Activated CD4-positive, alpha-beta T cell treated with anti-CD3 and anti-CD28 coated beads for 36 hours (primary cell): ENCODE results near the gene RBM45. TPM values are rescaled to one million over a fixed set of nuclear protein-coding genes. Genes with fewer than 3 reads are reported as not detected.
"Not testable (repeated sequence)": the region's sequence is repeated elsewhere in the genome, so short reads cannot be mapped to it uniquely, and the experiment has no call there.

Source experiments
- ATAC-seq: fragments of 200-7000 bp; cut with Tn5 transposase; one replicate; pipeline ENCODE4 v1.10.0; 2021; ENCODE audit warnings: mild to moderate bottlenecking, moderate library complexity
- CTCF ChIA-PET: fragments of 350-600 bp; sonication (Branson Sonifier 250); formaldehyde crosslinking; loops from one replicate; lab custom pipeline; 2021; ENCODE audit warnings: antibody characterized with exemption; lab: Charles Lee
- POLR2A ChIA-PET: fragments of 350-600 bp; sonication (Branson Sonifier 250); formaldehyde crosslinking; loops from one replicate; lab custom pipeline; 2021; ENCODE audit warnings: antibody characterized with exemption, inconsistent platforms; lab: Charles Lee
- DNase-seq: peaks from one replicate; pipeline ENCODE4 v3.0.0-alpha.2; 2020
- H3K27ac Mint-ChIP-seq: one replicate; pipeline ENCODE4 v1.8.0; 2021; ENCODE audit warnings: mixed read lengths
- H3K27me3 Mint-ChIP-seq: one replicate; pipeline ENCODE4 v1.8.0; 2021; ENCODE audit warnings: mixed read lengths
- H3K36me3 Mint-ChIP-seq: one replicate; pipeline ENCODE4 v1.8.0; 2021; ENCODE audit warnings: low read depth, mixed read lengths
- H3K4me1 Mint-ChIP-seq: one replicate; pipeline ENCODE4 v1.8.0; 2021; ENCODE audit warnings: mixed read lengths
- H3K4me3 Mint-ChIP-seq: one replicate; pipeline ENCODE4 v1.8.0; 2021; ENCODE audit warnings: mild to moderate bottlenecking, moderate library complexity, mixed read lengths
- H3K9me3 Mint-ChIP-seq: one replicate; pipeline ENCODE4 v1.8.0; 2021; ENCODE audit warnings: low read depth, mixed read lengths
- intact Hi-C, 2 experiments: fragments of 100-400 bp; cut with DNase I in 1 of 2; cut with micrococcal nuclease in 1 of 2; formaldehyde crosslinking; loops; one replicate each; pipeline versions ENCODE4 v1.14.2 to v1.15.1; 2022 to 2024; cut with DNase I, micrococcal nuclease
- total RNA-seq, 2 experiments: library from RNA; stranded (reverse); gene quantifications; one replicate each; pipeline ENCODE4 v1.2.3, GENCODE V29; 2021

The RBM45 gene
- total RNA-seq, 2 experiments from 2014 or later: 10.0 to 12.9 TPM

- peaks cover 7% of the 10 kb centered on the region for H3K4me1 Mint-ChIP-seq
- ChIA-PET CTCF (no interaction called here), POLR2A (no interaction called here)
- H3K9me3 Mint-ChIP-seq: no peaks in the 10 kb centered on the region
- intact Hi-C loops: no loop called here
- H3K27ac Mint-ChIP-seq: no peak overlapping the region
- H3K4me3 Mint-ChIP-seq: no peak overlapping the region
- peaks cover 50% of the 10 kb centered on the region for H3K27me3 Mint-ChIP-seq
- ATAC-seq: no peak
- no peaks in the 10 kb centered on the region for H3K36me3 Mint-ChIP-seq
- DNase-seq: no peak
Measured at GRCh38 chr2:178076130-178076529, 36.1 kb upstream of the RBM45 start.

- H3K27ac Mint-ChIP-seq, H3K4me1 Mint-ChIP-seq, H3K9me3 Mint-ChIP-seq, DNase-seq, ATAC-seq, intact Hi-C loops, H3K4me3 Mint-ChIP-seq, H3K36me3 Mint-ChIP-seq: not testable (repeated sequence)
- ChIA-PET POLR2A (interaction anchor here (0.6 kb wide), 1 partner anchor 262 kb away, joined by 4 read pairs; no protein-coding TSS in a partner anchor), CTCF (interaction anchor here (1.2 kb wide), 1 partner anchor 10 kb away, joined by 3 read pairs; no protein-coding TSS in a partner anchor)
- peaks cover 24% of the 10 kb centered on the region for H3K27me3 Mint-ChIP-seq
Measured at GRCh38 chr2:178079279-178079678, 33.0 kb upstream of the RBM45 start.

DNA sequence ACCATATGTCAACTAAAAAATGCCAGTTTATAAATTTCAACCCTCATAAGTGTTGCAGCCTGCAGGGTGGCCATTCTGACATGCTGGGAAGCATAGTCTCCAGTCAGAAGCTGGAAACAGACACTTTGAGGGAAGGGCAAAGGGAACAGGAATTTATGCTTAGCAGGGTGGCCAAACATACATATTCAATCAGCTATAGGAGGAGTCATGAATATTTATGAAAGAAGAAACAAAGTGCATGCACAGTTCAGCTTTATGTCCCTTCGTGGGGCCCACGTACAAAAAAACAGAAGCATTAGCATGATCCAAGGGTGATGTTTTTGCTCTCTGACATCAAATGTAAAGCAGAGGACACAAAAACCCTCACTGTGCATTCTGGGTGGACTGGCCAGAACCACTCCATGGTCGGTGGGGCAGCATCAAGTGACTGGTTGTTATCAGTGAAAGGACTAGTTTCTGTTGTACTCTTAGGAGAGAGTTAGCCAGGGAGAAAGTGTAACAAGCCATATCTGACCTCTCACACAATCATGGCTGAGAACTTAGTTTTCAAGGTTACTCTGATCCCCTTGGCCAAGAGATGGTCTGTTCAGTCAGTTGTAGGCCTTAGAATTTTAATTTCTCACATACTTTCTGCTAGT, 29.7 kb upstream of the RBM45 start:
- no peak for DNase-seq
- no peak for ATAC-seq
- no peaks in the 10 kb centered on the region for H3K4me1 Mint-ChIP-seq
- peaks cover 10% of the 10 kb centered on the region for H3K27me3 Mint-ChIP-seq
- intact Hi-C loops: no loop called here
- H3K4me3 Mint-ChIP-seq: no peak overlapping the region
- H3K36me3 Mint-ChIP-seq: no peaks in the 10 kb centered on the region
- ChIA-PET CTCF (no interaction called here), POLR2A (no interaction called here)
- no peak overlapping the region for H3K27ac Mint-ChIP-seq
- H3K9me3 Mint-ChIP-seq: no peaks in the 10 kb centered on the region

DNA sequence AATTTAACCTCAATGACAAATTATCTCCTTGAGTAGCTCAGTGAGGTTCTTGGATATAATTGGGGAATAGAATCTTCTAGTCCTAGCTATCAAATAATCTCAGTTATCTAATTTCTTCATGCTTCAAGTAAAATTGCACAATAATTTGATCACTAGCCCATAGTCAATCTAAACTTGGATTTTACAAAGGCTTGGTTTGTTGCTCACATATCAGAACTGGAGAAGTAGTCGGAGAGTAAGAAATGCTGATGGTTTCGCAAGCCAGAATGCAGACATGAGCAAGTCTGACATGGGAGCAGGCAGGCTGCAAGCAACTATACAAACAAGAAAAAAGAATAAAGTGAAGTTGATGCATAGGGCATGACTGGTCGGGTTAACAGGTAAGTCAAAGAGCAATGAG, 28.0 kb upstream of the RBM45 start:
- H3K9me3 Mint-ChIP-seq: no peaks in the 10 kb centered on the region
- ChIA-PET CTCF (interaction anchor here (0.6 to 1.0 kb wide), 2 partner anchors 28 to 57 kb away, joined by 3 to 4 read pairs; partner anchors contain the start of gene RBM45), POLR2A (no interaction called here)
- no peak for DNase-seq
- H3K36me3 Mint-ChIP-seq: no peaks in the 10 kb centered on the region
- no peak for ATAC-seq
- intact Hi-C loops: no loop called here
- peaks cover 6% of the 10 kb centered on the region for H3K27me3 Mint-ChIP-seq
- no peak overlapping the region for H3K27ac Mint-ChIP-seq
- no peaks in the 10 kb centered on the region for H3K4me1 Mint-ChIP-seq
- no peak overlapping the region for H3K4me3 Mint-ChIP-seq

- ATAC-seq: no peak
- Mint-ChIP-seq H3K27ac (no peak overlapping the region), H3K4me1 (no peaks in the 10 kb centered on the region)
Measured at GRCh38 chr2:178088774-178089270, 23.4 kb upstream of the RBM45 start.

DNA sequence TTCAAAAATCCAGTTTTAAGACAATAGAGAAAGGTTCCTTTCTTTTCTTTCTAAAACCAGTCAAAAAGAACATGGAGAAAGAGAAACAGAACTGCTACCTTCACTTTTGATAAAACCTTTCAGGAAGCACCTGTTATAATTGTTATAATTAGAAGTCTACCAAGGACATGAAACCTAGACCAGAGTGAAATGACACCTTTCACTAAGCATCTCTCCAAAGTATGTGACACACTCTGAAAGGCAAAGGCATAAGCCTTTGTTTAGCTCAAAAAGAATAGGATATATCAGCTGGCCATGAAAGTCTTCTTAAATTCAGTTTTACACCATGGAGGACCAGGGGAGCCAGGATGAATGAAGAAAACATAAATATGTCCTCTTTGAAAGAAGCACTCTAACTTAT, 18.8 kb upstream of the RBM45 start:
- ATAC-seq: no peak
- no peaks in the 10 kb centered on the region for H3K36me3 Mint-ChIP-seq
- no peak overlapping the region for H3K4me3 Mint-ChIP-seq
- H3K9me3 Mint-ChIP-seq: no peaks in the 10 kb centered on the region
- CTCF ChIA-PET: interaction anchor here (2.0 kb wide), 1 partner anchor 19 kb away, joined by 7 read pairs; the partner anchor contains the start of gene RBM45
- DNase-seq: no peak
- peaks cover 4% of the 10 kb centered on the region for H3K27me3 Mint-ChIP-seq
- POLR2A ChIA-PET: no interaction called here
- H3K27ac Mint-ChIP-seq: no peak overlapping the region
- H3K4me1 Mint-ChIP-seq: no peaks in the 10 kb centered on the region
- intact Hi-C loops: no loop called here

More at GRCh38 chr2:178088774-178089270, 23.4 kb upstream of the RBM45 start:
- H3K36me3 Mint-ChIP-seq: no peaks in the 10 kb centered on the region
- CTCF ChIA-PET: interaction anchor here (1.4 kb wide), 1 partner anchor 10 kb away, joined by 3 read pairs; no protein-coding TSS in a partner anchor
- peaks cover 8% of the 10 kb centered on the region for H3K27me3 Mint-ChIP-seq
- no peak overlapping the region for H3K4me3 Mint-ChIP-seq
- H3K9me3 Mint-ChIP-seq: no peaks in the 10 kb centered on the region
- DNase-seq: no peak
- intact Hi-C loops: no loop called here
- POLR2A ChIA-PET: no interaction called here

- intact Hi-C loops: no loop called here
- POLR2A ChIA-PET: no interaction called here
- ATAC-seq: no peak
- H3K4me3 Mint-ChIP-seq: no peak overlapping the region
- H3K36me3 Mint-ChIP-seq: no peaks in the 10 kb centered on the region
- no peaks in the 10 kb centered on the region for H3K4me1 Mint-ChIP-seq
- CTCF ChIA-PET: interaction anchor here (0.6 to 1.6 kb wide), 4 partner anchors 9 to 74 kb away, joined by 4 to 6 read pairs (median 4); partner anchors contain the start of gene RBM45
- no peaks in the 10 kb centered on the region for H3K27me3 Mint-ChIP-seq
- H3K9me3 Mint-ChIP-seq: no peaks in the 10 kb centered on the region
- H3K27ac Mint-ChIP-seq: no peak overlapping the region
- DNase-seq: no peak
Measured at GRCh38 chr2:178101321-178102079, 10.7 kb upstream of the RBM45 start.

DNA sequence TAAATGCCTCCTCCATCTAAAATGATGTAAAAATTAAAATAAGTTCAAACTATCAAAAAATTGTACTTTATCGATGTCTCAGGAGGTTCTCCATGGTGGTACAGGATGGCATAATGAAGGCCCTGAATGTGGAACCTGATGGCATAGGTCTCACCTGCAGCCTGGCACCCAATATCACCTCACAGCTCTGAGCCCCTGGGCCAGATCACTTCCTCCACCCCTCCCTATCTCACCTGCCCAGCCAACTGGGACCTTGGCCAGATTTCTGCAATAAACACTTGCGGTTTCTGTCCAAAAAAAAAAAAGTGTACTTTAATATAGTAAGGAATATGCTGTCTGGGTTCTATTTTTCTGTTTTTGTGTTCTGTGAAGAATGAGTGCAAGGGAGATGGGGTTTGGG, 6.7 kb upstream of the RBM45 start:
- Mint-ChIP-seq H3K36me3 (no peaks in the 10 kb centered on the region), H3K4me3 (no peak overlapping the region), H3K27me3 (no peaks in the 10 kb centered on the region), H3K9me3 (no peaks in the 10 kb centered on the region), H3K4me1 (no peaks in the 10 kb centered on the region), H3K27ac (no peak overlapping the region)
- intact Hi-C loops: no loop called here
- POLR2A ChIA-PET: no interaction called here
- DNase-seq (no peak), ATAC-seq (no peak)
- CTCF ChIA-PET: interaction anchor here (0.9 kb wide), 1 partner anchor 181 kb away, joined by 3 read pairs; no protein-coding TSS in a partner anchor

- H3K27ac Mint-ChIP-seq: no peak overlapping the region
- ChIA-PET CTCF (interaction anchor here (0.7 to 0.9 kb wide), 2 partner anchors 181 to 291 kb away, joined by 3 read pairs; no protein-coding TSS in a partner anchor), POLR2A (no interaction called here)
- H3K36me3 Mint-ChIP-seq: no peaks in the 10 kb centered on the region
- intact Hi-C loops: no loop called here
- H3K4me3 Mint-ChIP-seq: no peak overlapping the region
- H3K9me3 Mint-ChIP-seq: no peaks in the 10 kb centered on the region
- no peaks in the 10 kb centered on the region for H3K27me3 Mint-ChIP-seq
- H3K4me1 Mint-ChIP-seq: no peaks in the 10 kb centered on the region
- no peak for ATAC-seq
- no peak for DNase-seq
Measured at GRCh38 chr2:178106053-178106452, 6.2 kb upstream of the RBM45 start.

DNA sequence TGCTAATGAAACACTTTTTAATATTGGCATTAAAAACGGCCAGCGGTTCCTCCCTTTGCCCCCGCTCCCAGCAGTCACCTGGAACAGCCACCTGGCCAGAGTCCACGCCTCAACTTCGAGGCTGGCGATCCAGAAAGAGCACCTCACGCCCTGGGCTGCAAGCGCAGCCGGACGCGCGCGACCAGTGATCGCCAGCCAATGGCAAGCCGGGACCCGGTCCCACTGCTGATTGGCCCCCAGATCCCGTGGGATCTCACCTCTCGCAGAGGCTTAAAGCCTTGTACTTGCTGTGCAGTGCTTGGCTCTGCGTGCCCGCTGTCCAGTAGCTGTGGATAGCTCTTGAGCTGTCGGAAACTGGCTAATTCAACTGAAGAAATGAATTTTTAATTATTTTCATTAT, 4.1 kb upstream of the RBM45 start:
- ChIA-PET POLR2A (no interaction called here), CTCF (no interaction called here)
- ATAC-seq: no peak
- no peak for DNase-seq
- Mint-ChIP-seq H3K4me3 (no peak overlapping the region), H3K27me3 (no peaks in the 10 kb centered on the region), H3K36me3 (no peaks in the 10 kb centered on the region), H3K27ac (no peak overlapping the region), H3K4me1 (peaks cover 10% of the 10 kb centered on the region), H3K9me3 (no peaks in the 10 kb centered on the region)
- intact Hi-C loops: no loop called here

- Mint-ChIP-seq H3K27me3 (no peaks in the 10 kb centered on the region), H3K9me3 (no peaks in the 10 kb centered on the region), H3K4me1 (peaks cover 25% of the 10 kb centered on the region), H3K27ac (no peak overlapping the region), H3K4me3 (no peak overlapping the region), H3K36me3 (no peaks in the 10 kb centered on the region)
- ChIA-PET POLR2A (no interaction called here), CTCF (interaction anchor here (1.0 to 3.9 kb wide), 7 partner anchors 9 to 305 kb away, joined by 3 to 27 read pairs (median 5); no protein-coding TSS in a partner anchor)
- ATAC-seq (no peak), DNase-seq (no peak)
- intact Hi-C loops: loop anchor here (5.0 kb wide), 3 partner anchors 412 to 558 kb away; a partner anchor contains a TSS
Measured at GRCh38 chr2:178109813-178110212, 2.4 kb upstream of the RBM45 start.
